ENCODE measurements around the gene SETD4.

The SETD4 gene

DNA sequence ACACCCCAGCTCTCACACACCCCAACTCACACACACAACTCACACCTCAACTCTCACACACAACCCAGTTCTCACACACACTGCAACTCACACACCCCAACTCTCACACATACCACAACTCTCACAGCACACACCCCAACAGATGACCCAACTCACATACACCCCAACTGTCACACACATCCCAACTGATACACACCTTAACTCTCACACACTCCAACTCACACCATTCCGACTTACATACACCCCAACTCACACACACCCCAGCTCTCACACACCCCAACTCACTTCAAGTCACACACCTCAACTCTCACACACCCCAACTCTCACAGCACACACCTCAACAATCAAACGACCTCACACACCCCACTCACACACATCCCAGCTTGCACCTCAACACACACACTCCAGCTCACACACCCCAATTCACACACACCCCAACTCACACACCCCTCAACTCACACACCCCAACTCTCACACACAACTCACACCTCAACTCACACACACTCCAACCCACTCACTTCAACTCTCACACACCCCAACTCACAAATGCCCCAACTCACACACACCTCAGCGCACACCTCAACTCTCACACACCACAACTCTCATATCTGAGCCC lies 66.3 kb downstream of the SETD4 start:
- Histone ChIP-seq H3K4me1 (ENCODE audit: insufficient read depth, low read length, poor library complexity, severe bottlenecking) (peaks cover 10% of the 10 kb centered on the region), H3K4me2 (ENCODE audit: low read depth, low read length, poor library complexity, severe bottlenecking) (no peak overlapping the region), H3K36me3 (ENCODE audit: insufficient read depth, low read length) (no peaks in the 10 kb centered on the region), H3K27me3 (ENCODE audit: insufficient read depth, low read length, poor library complexity, severe bottlenecking) (peaks cover 21% of the 10 kb centered on the region), H3K9me2 (replicated peaks; ENCODE audit: low read depth, low read length) (no peaks in the 10 kb centered on the region), H3K9me3 (ENCODE audit: insufficient read depth, low read depth, low read length) (no peaks in the 10 kb centered on the region), H2AFZ (ENCODE audit: low read length) (no peak overlapping the region), H3K4me3 (ENCODE audit: low read length, poor library complexity, severe bottlenecking) (no peak overlapping the region), H3K9ac (ENCODE audit: low read depth, low read length, poor library complexity, severe bottlenecking) (no peak overlapping the region), H4K20me1 (ENCODE audit: insufficient read depth, low read length, poor library complexity, severe bottlenecking) (no peaks in the 10 kb centered on the region), H3K79me2 (ENCODE audit: insufficient read depth, low read length) (no peaks in the 10 kb centered on the region), H3F3A (ENCODE audit: low read depth) (no peaks in the 10 kb centered on the region)
- TF ChIP-seq, protein P1, sequence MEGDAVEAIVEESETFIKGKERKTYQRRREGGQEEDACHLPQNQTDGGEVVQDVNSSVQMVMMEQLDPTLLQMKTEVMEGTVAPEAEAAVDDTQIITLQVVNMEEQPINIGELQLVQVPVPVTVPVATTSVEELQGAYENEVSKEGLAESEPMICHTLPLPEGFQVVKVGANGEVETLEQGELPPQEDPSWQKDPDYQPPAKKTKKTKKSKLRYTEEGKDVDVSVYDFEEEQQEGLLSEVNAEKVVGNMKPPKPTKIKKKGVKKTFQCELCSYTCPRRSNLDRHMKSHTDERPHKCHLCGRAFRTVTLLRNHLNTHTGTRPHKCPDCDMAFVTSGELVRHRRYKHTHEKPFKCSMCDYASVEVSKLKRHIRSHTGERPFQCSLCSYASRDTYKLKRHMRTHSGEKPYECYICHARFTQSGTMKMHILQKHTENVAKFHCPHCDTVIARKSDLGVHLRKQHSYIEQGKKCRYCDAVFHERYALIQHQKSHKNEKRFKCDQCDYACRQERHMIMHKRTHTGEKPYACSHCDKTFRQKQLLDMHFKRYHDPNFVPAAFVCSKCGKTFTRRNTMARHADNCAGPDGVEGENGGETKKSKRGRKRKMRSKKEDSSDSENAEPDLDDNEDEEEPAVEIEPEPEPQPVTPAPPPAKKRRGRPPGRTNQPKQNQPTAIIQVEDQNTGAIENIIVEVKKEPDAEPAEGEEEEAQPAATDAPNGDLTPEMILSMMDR (conservative IDR thresholded peaks at IDR 0.05; ENCODE audit: low read length): no peak
- TF ChIP-seq EZH2phosphoT487 (IDR thresholded peaks at IDR 0.05; ENCODE audit: borderline replicate concordance): no peak

DNA sequence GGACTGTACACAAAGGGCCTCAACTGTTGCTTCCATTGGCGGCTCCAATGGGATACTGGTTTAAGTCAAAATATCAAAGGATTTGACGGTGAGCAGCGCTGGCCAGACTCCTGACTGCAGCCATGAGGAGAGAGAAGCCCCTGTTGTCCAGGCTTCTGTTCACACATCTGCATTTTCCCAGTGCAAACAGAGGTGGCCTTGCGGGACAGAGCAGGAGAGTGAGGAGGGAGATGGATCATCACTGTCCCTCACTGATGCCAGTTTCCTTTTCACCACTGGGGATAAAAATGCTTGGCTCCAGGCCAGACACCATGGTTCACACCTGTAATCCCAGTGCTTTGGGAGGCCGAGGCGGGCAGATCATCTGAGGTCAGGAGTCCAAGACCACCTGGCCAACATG lies 69.2 kb downstream of the SETD4 start:
- Histone ChIP-seq H3K4me3 (ENCODE audit: low read length, poor library complexity, severe bottlenecking) (no peak overlapping the region), H3K9me2 (replicated peaks; ENCODE audit: low read depth, low read length) (no peaks in the 10 kb centered on the region), H3K9me3 (ENCODE audit: insufficient read depth, low read depth, low read length) (no peaks in the 10 kb centered on the region), H3K79me2 (ENCODE audit: insufficient read depth, low read length) (no peaks in the 10 kb centered on the region), H3F3A (ENCODE audit: low read depth) (no peaks in the 10 kb centered on the region), H3K4me1 (ENCODE audit: insufficient read depth, low read length, poor library complexity, severe bottlenecking) (peaks cover 10% of the 10 kb centered on the region), H4K20me1 (ENCODE audit: insufficient read depth, low read length, poor library complexity, severe bottlenecking) (no peaks in the 10 kb centered on the region), H3K4me2 (ENCODE audit: low read depth, low read length, poor library complexity, severe bottlenecking) (no peak overlapping the region), H3K36me3 (ENCODE audit: insufficient read depth, low read length) (no peaks in the 10 kb centered on the region), H2AFZ (ENCODE audit: low read length) (no peak overlapping the region), H3K27me3 (ENCODE audit: insufficient read depth, low read length, poor library complexity, severe bottlenecking) (no peaks in the 10 kb centered on the region), H3K9ac (ENCODE audit: low read depth, low read length, poor library complexity, severe bottlenecking) (no peak overlapping the region)
- no peak for TF ChIP-seq EZH2phosphoT487 (IDR thresholded peaks at IDR 0.05; ENCODE audit: borderline replicate concordance)
- TF ChIP-seq, protein P1 (conservative IDR thresholded peaks at IDR 0.05; ENCODE audit: low read length): no peak

DNA sequence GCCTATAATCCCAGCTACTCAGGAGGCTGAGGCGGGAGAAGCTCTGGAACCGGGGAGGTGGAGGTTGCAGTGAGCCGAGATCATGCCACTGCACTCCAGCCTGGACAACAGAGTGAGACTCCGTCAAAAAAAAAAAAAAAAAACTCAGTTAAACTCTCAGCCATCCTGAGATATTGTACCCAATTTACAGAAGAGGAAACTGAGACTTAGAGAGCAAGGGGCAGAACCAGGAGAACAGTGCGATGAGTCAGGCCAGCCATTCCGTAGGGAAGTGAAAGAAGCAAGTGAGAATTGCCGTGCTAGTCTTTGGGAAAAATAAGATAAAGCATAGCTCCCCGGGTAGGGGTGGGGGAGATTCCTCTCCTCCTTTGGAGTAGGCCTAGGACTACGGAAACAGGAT lies 69.7 kb downstream of the SETD4 start:
- Histone ChIP-seq H3K4me1 (ENCODE audit: insufficient read depth, low read length, poor library complexity, severe bottlenecking) (peaks cover 8% of the 10 kb centered on the region), H3K27me3 (ENCODE audit: insufficient read depth, low read length, poor library complexity, severe bottlenecking) (no peaks in the 10 kb centered on the region), H4K20me1 (ENCODE audit: insufficient read depth, low read length, poor library complexity, severe bottlenecking) (no peaks in the 10 kb centered on the region)

More for the DNA sequence above, 69.7 kb downstream of the SETD4 start:
- Histone ChIP-seq H3K9me3 (ENCODE audit: insufficient read depth, low read depth, low read length) (no peaks in the 10 kb centered on the region), H3K79me2 (ENCODE audit: insufficient read depth, low read length) (no peaks in the 10 kb centered on the region), H3K4me3 (ENCODE audit: low read length, poor library complexity, severe bottlenecking) (no peak overlapping the region), H3K4me2 (ENCODE audit: low read depth, low read length, poor library complexity, severe bottlenecking) (no peak overlapping the region), H3K9ac (ENCODE audit: low read depth, low read length, poor library complexity, severe bottlenecking) (no peak overlapping the region), H3K9me2 (replicated peaks; ENCODE audit: low read depth, low read length) (no peaks in the 10 kb centered on the region), H3F3A (ENCODE audit: low read depth) (no peaks in the 10 kb centered on the region), H2AFZ (ENCODE audit: low read length) (no peak overlapping the region), H3K36me3 (ENCODE audit: insufficient read depth, low read length) (no peaks in the 10 kb centered on the region)
- no peak for TF ChIP-seq EZH2phosphoT487 (IDR thresholded peaks at IDR 0.05; ENCODE audit: borderline replicate concordance)
- TF ChIP-seq, protein P1 (conservative IDR thresholded peaks at IDR 0.05; ENCODE audit: low read length): no peak
